ENCODE measurements around the gene DGKZ.

Gene DGKZ

DNA sequence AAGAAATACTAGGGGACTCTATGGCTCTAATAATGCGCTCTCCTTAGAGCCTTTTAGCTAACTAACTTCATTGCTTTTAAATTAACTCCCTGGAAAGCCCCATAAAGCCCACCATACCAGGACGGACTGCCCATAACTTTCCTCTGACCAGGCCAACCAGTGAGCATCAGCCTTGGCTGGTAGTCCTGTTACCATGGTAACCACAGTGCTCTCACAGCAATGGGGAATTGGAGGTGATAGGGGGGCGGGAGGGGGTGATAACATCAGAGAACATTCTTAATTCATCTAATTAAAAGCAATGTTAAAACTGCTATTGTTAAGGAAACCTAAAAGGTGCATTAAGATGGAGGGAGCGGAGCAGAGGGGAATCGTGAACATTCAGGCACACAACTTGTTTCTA, 71.5 kb downstream of the DGKZ start:
- TF ChIP-seq, protein P1, sequence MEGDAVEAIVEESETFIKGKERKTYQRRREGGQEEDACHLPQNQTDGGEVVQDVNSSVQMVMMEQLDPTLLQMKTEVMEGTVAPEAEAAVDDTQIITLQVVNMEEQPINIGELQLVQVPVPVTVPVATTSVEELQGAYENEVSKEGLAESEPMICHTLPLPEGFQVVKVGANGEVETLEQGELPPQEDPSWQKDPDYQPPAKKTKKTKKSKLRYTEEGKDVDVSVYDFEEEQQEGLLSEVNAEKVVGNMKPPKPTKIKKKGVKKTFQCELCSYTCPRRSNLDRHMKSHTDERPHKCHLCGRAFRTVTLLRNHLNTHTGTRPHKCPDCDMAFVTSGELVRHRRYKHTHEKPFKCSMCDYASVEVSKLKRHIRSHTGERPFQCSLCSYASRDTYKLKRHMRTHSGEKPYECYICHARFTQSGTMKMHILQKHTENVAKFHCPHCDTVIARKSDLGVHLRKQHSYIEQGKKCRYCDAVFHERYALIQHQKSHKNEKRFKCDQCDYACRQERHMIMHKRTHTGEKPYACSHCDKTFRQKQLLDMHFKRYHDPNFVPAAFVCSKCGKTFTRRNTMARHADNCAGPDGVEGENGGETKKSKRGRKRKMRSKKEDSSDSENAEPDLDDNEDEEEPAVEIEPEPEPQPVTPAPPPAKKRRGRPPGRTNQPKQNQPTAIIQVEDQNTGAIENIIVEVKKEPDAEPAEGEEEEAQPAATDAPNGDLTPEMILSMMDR (IDR thresholded peaks at IDR 0.05; ENCODE audit: low read length, missing control alignments) = no peak
- no peak overlapping the region for H3K4me3 ChIP-seq (replicated peaks; ENCODE audit: low read depth, low read length)
- DNase-seq (ENCODE audit: low read depth) = no peak

DNA sequence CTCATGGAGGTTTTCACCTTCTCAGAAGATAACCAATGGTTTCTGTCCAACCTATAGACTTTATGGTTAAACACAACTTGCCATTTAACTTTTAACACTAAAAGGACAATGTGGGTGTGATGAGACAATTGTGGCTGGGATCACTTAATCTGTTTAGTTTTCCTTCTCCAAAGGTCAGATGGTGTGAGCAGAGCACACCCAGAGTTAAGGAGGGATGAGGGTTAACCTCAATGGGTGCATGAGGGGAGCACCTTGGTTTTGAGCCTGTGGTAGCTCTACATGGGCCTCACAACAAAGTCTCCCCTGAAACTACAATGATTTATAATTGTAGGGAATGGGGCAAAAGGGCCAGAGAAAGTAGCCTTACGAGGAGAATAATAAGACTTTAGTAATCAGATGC, 73.2 kb downstream of the DGKZ start:
- H3K4me3 ChIP-seq (replicated peaks; ENCODE audit: low read depth, low read length) = no peak overlapping the region
- no peak for DNase-seq (ENCODE audit: low read depth)
- TF ChIP-seq, protein P1 (IDR thresholded peaks at IDR 0.05; ENCODE audit: low read length, missing control alignments) = no peak

DNA sequence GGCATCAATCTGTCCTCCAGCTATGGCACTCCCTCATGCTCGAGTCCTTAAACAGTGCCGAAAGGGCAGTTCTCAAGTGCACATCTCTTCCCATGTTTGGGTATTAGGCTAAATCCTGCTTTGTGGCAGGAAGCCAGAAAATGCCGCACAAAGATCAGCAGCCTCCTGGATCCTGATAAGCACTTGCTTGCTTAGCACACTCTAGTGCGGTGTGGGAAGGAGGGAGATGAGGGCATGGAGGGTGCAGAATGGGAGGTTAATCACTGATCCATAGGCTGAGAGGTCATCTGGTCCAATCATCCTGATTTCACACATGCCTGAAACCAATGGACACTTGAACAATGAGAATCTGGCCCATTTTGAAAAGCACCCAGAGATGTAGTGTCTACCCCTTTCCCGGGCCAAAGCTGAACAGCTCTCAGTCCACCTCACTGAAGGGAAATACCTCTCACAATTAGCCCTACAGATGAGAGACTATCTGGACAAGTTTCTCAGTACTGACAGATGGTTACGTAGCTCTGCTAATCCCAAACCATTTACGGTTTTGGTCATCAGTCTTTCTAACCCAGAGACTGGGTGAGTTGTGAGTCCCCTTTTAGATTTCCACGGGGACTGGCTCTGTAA, 74.1 kb downstream of the DGKZ start:
- H3K4me3 ChIP-seq (replicated peaks; ENCODE audit: low read depth, low read length) = no peak overlapping the region
- no peak for DNase-seq (ENCODE audit: low read depth)
- TF ChIP-seq, protein P1 (IDR thresholded peaks at IDR 0.05; ENCODE audit: low read length, missing control alignments) = no peak

DNA sequence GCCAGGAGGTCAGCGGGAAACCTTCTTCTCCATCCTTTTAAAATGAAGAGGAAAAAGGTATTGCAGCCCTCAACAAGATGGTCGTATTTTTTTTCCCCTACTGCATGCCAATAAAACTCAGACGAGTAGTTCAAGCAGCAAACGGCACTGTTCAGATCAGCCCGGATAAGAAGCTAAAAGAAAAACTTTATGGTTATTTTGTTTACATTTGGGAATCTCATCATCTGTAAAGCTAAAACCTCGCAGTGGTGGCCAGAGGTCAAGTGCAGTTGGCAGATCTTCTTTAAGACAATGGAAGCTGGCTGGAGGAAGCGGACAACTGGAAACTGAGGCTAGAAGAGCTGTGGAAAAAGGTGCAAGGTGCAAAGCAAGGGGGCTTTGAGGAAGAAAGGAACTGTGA, 75.3 kb downstream of the DGKZ start:
- no peak overlapping the region for H3K4me3 ChIP-seq (replicated peaks; ENCODE audit: low read depth, low read length)
- no peak for DNase-seq (ENCODE audit: low read depth)
- TF ChIP-seq, protein P1 (IDR thresholded peaks at IDR 0.05; ENCODE audit: low read length, missing control alignments) = no peak

DNA sequence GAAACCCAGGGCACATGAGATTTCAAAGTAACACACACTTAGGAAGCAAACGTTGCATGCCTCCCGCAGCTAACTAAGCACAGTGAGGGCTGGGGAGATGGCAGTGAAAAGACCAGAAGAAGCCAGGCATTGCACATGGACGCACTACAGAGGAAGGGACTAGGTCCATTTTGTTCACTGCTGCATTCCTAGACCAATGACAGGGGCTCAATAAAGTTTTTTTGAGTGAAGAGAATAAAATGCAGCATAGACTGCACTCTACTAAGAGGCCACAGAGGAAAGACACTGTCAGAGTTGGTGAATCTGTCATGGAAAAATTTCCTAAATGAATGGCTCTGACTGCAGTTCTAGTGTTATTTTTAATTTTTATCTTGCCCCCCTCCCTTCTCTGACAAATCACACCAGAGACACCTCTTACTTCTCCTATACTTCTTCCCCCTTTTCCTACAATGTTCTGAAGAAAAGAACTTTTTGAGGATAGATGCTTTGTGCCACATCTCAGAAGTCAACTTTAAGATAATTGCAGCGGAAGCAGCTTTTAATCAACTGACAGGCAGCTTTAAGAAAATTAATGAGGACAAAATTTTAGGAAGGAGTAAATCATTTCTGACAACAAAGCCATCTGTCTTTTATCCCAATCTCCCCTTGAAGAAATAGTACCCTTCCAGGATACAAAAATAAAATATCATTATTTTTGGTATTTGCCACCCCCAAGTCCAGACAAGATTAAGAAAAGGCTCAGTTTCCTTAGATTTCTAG, 79.1 kb downstream of the DGKZ start:
- DNase-seq (ENCODE audit: low read depth) = no peak
- H3K4me3 ChIP-seq (replicated peaks; ENCODE audit: low read depth, low read length) = no peak overlapping the region
- TF ChIP-seq, protein P1 (IDR thresholded peaks at IDR 0.05; ENCODE audit: low read length, missing control alignments) = no peak

DNA sequence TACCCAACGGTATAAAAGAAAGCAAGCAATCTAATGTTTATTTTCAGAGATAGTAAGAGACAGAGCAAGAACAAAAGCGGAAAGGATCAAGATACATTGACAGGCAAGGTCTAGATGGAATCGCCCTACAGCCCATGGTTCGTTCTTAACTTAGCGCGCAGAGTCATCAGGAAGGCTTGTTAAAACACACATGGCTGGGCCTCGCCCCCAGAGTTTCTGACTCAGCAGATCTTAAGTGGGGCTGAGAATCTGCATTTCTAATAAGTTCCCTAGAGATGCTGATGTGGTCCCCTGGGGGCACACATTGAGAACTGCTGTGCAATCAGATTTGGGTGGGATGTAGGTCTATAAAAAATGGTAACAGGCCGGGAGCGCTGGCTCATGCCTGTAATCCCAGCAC, 80.1 kb downstream of the DGKZ start:
- no peak overlapping the region for H3K4me3 ChIP-seq (replicated peaks; ENCODE audit: low read depth, low read length)
- no peak for DNase-seq (ENCODE audit: low read depth)
- TF ChIP-seq, protein P1 (IDR thresholded peaks at IDR 0.05; ENCODE audit: low read length, missing control alignments) = no peak

DNA sequence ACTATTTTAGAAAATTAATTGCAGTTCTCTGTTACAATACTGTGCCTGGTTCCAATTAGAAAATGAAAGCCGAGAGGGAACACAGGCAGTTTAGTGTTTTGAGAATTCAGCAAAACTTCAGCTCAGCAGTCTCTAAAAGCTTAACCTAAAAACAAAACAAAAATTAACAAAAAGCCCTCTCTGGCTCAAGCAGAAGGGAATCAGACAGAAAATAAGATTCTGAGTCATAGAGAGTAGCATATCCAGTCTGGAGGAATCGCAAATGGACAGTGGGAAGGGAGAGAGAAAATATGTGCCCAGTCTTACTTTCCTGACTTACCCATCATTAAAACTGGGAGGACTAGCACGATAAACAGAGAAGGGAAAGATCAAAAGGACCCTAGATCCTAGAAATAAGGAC, 82.5 kb downstream of the DGKZ start:
- TF ChIP-seq, protein P1 (IDR thresholded peaks at IDR 0.05; ENCODE audit: low read length, missing control alignments) = no peak
- DNase-seq (ENCODE audit: low read depth) = no peak
- no peak overlapping the region for H3K4me3 ChIP-seq (replicated peaks; ENCODE audit: low read depth, low read length)

Data from fibroblast of pulmonary artery (primary cell).